IPS-NIHi7 (cell line): ENCODE results near the gene ZP1.

Source experiments
- DNase-seq: peaks from one replicate; pipeline ENCODE4 v3.0.0; 2012; ENCODE audit warnings: mixed read lengths; ENCODE audit errors: extremely low spot score

The ZP1 gene

GRCh38 chr11:60875366-60876167, 8.2 kb downstream of the ZP1 start:
- no peak for DNase-seq

- DNase-seq: no peak
Measured at GRCh38 chr11:60876168-60876485, 8.8 kb downstream of the ZP1 start.

- DNase-seq: no peak
Measured at GRCh38 chr11:60878245-60879101, 11.1 kb downstream of the ZP1 start.

- DNase-seq: no peak
Measured at GRCh38 chr11:60879104-60879503, 11.8 kb downstream of the ZP1 start.

GRCh38 chr11:60879971-60880588, 12.7 kb downstream of the ZP1 start:
- no peak for DNase-seq

- no peak for DNase-seq
Measured at GRCh38 chr11:60880643-60881282, 13.4 kb downstream of the ZP1 start.

- peak; percentile 80 for DNase-seq
Measured at GRCh38 chr11:60887556-60887955, 20.2 kb downstream of the ZP1 start.

- DNase-seq: no peak
Measured at GRCh38 chr11:60889869-60890311, 22.5 kb downstream of the ZP1 start.

GRCh38 chr11:60890696-60891095, 23.4 kb downstream of the ZP1 start:
- no peak for DNase-seq

- DNase-seq: no peak
Measured at GRCh38 chr11:60891103-60891741, 23.9 kb downstream of the ZP1 start.

- DNase-seq: no peak
Measured at GRCh38 chr11:60895687-60896086, 28.3 kb downstream of the ZP1 start.

GRCh38 chr11:60897496-60897895, 30.2 kb downstream of the ZP1 start:
- DNase-seq: no peak

- DNase-seq: peak; percentile 75
Measured at GRCh38 chr11:60899046-60899936, 31.9 kb downstream of the ZP1 start.

GRCh38 chr11:60899977-60900376, 32.6 kb downstream of the ZP1 start:
- DNase-seq: no peak

GRCh38 chr11:60900673-60901404, 33.5 kb downstream of the ZP1 start:
- DNase-seq: no peak

- no peak for DNase-seq
Measured at GRCh38 chr11:60902625-60903024, 35.3 kb downstream of the ZP1 start.

GRCh38 chr11:60905047-60905446, 37.7 kb downstream of the ZP1 start:
- DNase-seq: no peak

GRCh38 chr11:60905551-60906113, 38.3 kb downstream of the ZP1 start:
- no peak for DNase-seq
